Neuronal stem cell (in vitro differentiated cells): ENCODE data around the gene OSGEPL1.

Experiments
- DNase-seq: peaks from one replicate; pipeline ENCODE4 v3.0.0-alpha.2; 2013; ENCODE audit warnings: low spot score
- H2AFZ ChIP-seq: one replicate; pipeline ENCODE4 v1.6.1; 2013; ENCODE audit warnings: mild to moderate bottlenecking, low read length, inconsistent platforms
- H2AK5ac ChIP-seq: 2 replicates; pipeline ENCODE4 v1.6.1; 2013; ENCODE audit warnings: low read depth, mild to moderate bottlenecking, inconsistent platforms, low read length, moderate library complexity, mixed read lengths
- H2BK120ac ChIP-seq: 2 replicates; pipeline ENCODE4 v1.6.1; 2013; ENCODE audit warnings: low read depth, mild to moderate bottlenecking, inconsistent platforms, low read length, moderate library complexity, mixed read lengths
- H2BK12ac ChIP-seq: one replicate; pipeline ENCODE4 v1.6.1; 2013; ENCODE audit warnings: low read length, inconsistent platforms
- H2BK15ac ChIP-seq: 2 replicates; pipeline ENCODE4 v1.6.1; 2013; ENCODE audit warnings: mild to moderate bottlenecking, low read length, inconsistent platforms, mixed read lengths
- H2BK5ac ChIP-seq: one replicate; pipeline ENCODE4 v1.6.1; 2013; ENCODE audit warnings: inconsistent platforms, mild to moderate bottlenecking, low read length, moderate library complexity
- H3K14ac ChIP-seq: one replicate; pipeline ENCODE4 v1.6.1; 2013; ENCODE audit warnings: low read length, inconsistent platforms
- H3K18ac ChIP-seq: 2 replicates; pipeline ENCODE4 v1.6.1; 2013; ENCODE audit warnings: low read length, inconsistent platforms
- H3K23ac ChIP-seq: 2 replicates; pipeline ENCODE4 v1.6.1; 2013; ENCODE audit warnings: low read depth, mild to moderate bottlenecking, mixed read lengths, low read length, inconsistent platforms; ENCODE audit not compliant: poor library complexity
- H3K27ac ChIP-seq: replicated peaks from 3 replicates; pipeline ENCODE4 v1.5.1; 2013; ENCODE audit warnings: low read length, inconsistent platforms
- H3K27me3 ChIP-seq, 3 experiments: 2 replicates each; pipeline ENCODE4 v1.6.1; 2013; ENCODE audit warnings: low read length in 3 of 3, mild to moderate bottlenecking in 2 of 3, inconsistent platforms in 1 of 3, low read depth in 1 of 3, mixed read lengths in 1 of 3, moderate library complexity in 1 of 3; ENCODE audit not compliant: control insufficient read depth in 3 of 3, insufficient read depth in 3 of 3
- H3K36me3 ChIP-seq, 2 donors: replicated peaks in 1 of 2; 2 replicates each; pipeline ENCODE4 v1.6.1; 2013; ENCODE audit warnings: low read length in 2 of 2; ENCODE audit not compliant: control insufficient read depth in 2 of 2, insufficient read depth in 2 of 2
- H3K4ac ChIP-seq: 2 replicates; pipeline ENCODE4 v1.6.1; 2013; ENCODE audit warnings: inconsistent platforms, mild to moderate bottlenecking, low read length, moderate library complexity
- H3K4me1 ChIP-seq, 2 donors: 1 replicate in 1 of 2; 2 replicates in 1 of 2; pipeline ENCODE4 v1.6.1; 2013; ENCODE audit warnings: low read length in 2 of 2, low read depth in 1 of 2; ENCODE audit not compliant: control insufficient read depth in 2 of 2, insufficient read depth in 1 of 2
- H3K4me2 ChIP-seq: one replicate; pipeline ENCODE4 v1.6.1; 2013; ENCODE audit warnings: mild to moderate bottlenecking, low read length, inconsistent platforms; ENCODE audit not compliant: insufficient read depth, poor library complexity, severe bottlenecking
- H3K4me3 ChIP-seq, 2 donors: 2 replicates each; pipeline ENCODE4 v1.5.1; 2013; ENCODE audit warnings: low read length in 2 of 2, mild to moderate bottlenecking in 2 of 2, inconsistent platforms in 1 of 2, moderate library complexity in 1 of 2
- H3K79me1 ChIP-seq: one replicate; pipeline ENCODE4 v1.6.1; 2013; ENCODE audit warnings: low read depth, mild to moderate bottlenecking, inconsistent platforms, low read length, moderate library complexity
- H3K9ac ChIP-seq: one replicate; pipeline ENCODE4 v1.6.1; 2013; ENCODE audit warnings: mild to moderate bottlenecking, low read depth, low read length, inconsistent platforms; ENCODE audit not compliant: poor library complexity
- H3K9me3 ChIP-seq, 2 donors: replicated peaks in 1 of 2; 2 replicates each; pipeline versions ENCODE3 to v1.6.1; 2013; ENCODE audit warnings: low read length in 2 of 2, mild to moderate bottlenecking in 2 of 2, inconsistent platforms in 1 of 2, low read depth in 1 of 2, mixed read lengths in 1 of 2, moderate library complexity in 1 of 2; ENCODE audit not compliant: control insufficient read depth in 2 of 2, insufficient read depth in 1 of 2
- H4K8ac ChIP-seq: one replicate; pipeline ENCODE4 v1.6.1; 2013; ENCODE audit warnings: low read depth, mild to moderate bottlenecking, inconsistent platforms, low read length, moderate library complexity
- H4K91ac ChIP-seq: one replicate; pipeline ENCODE4 v1.6.1; 2013; ENCODE audit warnings: low read length, low read depth, mild to moderate bottlenecking, inconsistent platforms; ENCODE audit not compliant: poor library complexity
- WGBS, 2 donors: extraction: QIAGEN DNeasy Blood & Tissue Kit; methylation state at CpG; one replicate each; pipeline ENCODE4 v1.1.7; 2013; ENCODE audit warnings: missing lambda C conversion rate in 2 of 2, mixed read lengths in 1 of 2; ENCODE audit not compliant: insufficient read length in 2 of 2, insufficient replicate concordance in 1 of 2; ENCODE audit errors: extremely low coverage in 2 of 2; 5-methylcytosine and 5-hydroxymethylcytosine counted together

Gene OSGEPL1

DNA sequence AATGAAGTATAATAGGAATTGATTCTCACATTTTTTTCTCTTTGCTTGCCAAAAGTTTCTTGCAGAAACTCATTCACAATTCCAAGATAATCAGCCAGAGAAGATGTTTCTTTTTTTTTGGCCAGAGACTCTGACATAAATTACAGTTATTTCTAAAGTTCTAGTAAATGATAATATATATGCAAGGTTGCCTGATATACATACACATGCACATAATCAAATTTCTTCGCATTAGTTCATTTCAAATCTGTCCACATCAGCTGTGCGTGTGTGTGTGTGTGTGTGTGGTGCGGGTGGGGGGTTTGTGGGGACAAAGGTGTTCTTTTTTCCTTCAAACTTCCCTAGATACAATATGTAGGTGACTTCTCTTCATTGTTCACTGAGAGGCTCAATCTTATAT lies 33.2 kb downstream of the OSGEPL1 start:
- no peak overlapping the region for H4K8ac ChIP-seq
- no peak overlapping the region for H3K27ac ChIP-seq
- no peak overlapping the region for H3K14ac ChIP-seq
- no peak overlapping the region for H3K18ac ChIP-seq
- DNase-seq = no peak
- H2AFZ ChIP-seq = no peak overlapping the region
- no peaks in the 10 kb centered on the region for H3K79me1 ChIP-seq
- no peak overlapping the region for H3K9ac ChIP-seq
- H3K4me1 ChIP-seq = no peaks in the 10 kb centered on the region
- H4K91ac ChIP-seq = no peak overlapping the region
- H2AK5ac ChIP-seq = no peak overlapping the region
- H3K4me3 ChIP-seq = no peak overlapping the region
- H2BK12ac ChIP-seq = no peak overlapping the region
- H2BK5ac ChIP-seq = no peak overlapping the region
- no peak overlapping the region for H3K23ac ChIP-seq
- H3K4me2 ChIP-seq = no peak overlapping the region
- WGBS, 2 donors = no CpG with 5 or more reads among the region's 3 CpGs
- H3K27me3 ChIP-seq = no peaks in the 10 kb centered on the region
- no peaks in the 10 kb centered on the region for H3K36me3 ChIP-seq
- no peaks in the 10 kb centered on the region for H3K9me3 ChIP-seq
- no peak overlapping the region for H3K4ac ChIP-seq
- no peak overlapping the region for H2BK15ac ChIP-seq
- no peak overlapping the region for H2BK120ac ChIP-seq

DNA sequence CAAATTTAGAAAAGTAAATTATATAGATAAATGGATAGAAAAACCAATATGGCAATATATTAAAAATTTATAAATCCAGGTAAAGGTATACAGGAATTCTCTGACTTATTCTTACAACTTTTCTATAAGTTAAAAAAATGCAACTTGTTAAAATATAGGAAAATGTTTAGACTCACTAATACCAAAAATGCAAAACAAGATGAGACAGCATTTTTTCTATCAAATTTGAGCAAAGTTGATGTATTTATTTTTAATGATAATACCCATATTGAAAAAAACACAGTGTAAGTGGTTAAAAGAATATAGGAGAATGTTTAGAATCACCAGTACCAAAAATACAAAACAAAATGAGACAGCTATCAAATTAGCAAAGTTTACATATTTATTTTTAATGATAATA lies 35.7 kb downstream of the OSGEPL1 start:
- Histone ChIP-seq H2AK5ac (no peak overlapping the region), H3K4me3 (no peak overlapping the region), H3K4me1 (no peaks in the 10 kb centered on the region), H3K27ac (no peak overlapping the region), H3K4me2 (no peak overlapping the region), H2BK12ac (no peak overlapping the region), H3K23ac (no peak overlapping the region), H3K4ac (no peak overlapping the region), H3K79me1 (no peaks in the 10 kb centered on the region), H4K91ac (no peak overlapping the region), H2AFZ (no peak overlapping the region), H3K18ac (no peak overlapping the region), H3K9ac (no peak overlapping the region), H2BK5ac (no peak overlapping the region), H2BK15ac (no peak overlapping the region), H3K27me3 (no peaks in the 10 kb centered on the region), H3K9me3 (no peaks in the 10 kb centered on the region), H2BK120ac (no peak overlapping the region), H4K8ac (no peak overlapping the region), H3K36me3 (no peaks in the 10 kb centered on the region), H3K14ac (no peak overlapping the region)
- no peak for DNase-seq

DNA sequence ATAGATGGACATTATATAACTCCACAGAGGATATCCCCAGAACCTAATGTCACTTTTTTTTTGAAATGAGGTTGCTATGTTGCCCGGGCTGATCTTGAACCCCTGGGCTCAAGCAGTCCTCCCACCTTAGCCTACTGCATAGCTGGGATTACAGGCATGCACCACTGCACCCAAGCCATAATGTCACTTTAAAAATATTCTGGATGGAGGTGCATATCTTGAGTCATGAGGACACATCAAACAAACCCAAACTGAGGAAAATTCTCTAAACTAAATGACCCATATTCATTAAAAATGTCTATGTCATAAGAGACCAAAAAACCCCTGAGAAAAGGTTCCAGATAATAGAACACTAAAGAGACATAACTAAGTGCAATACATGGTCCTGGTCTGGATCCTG lies 36.3 kb downstream of the OSGEPL1 start:
- no CpG with 5 or more reads among the region's 1 CpG for WGBS, 2 donors
- H3K9me3 ChIP-seq = no peaks in the 10 kb centered on the region
- H2BK5ac ChIP-seq = no peak overlapping the region

DNA sequence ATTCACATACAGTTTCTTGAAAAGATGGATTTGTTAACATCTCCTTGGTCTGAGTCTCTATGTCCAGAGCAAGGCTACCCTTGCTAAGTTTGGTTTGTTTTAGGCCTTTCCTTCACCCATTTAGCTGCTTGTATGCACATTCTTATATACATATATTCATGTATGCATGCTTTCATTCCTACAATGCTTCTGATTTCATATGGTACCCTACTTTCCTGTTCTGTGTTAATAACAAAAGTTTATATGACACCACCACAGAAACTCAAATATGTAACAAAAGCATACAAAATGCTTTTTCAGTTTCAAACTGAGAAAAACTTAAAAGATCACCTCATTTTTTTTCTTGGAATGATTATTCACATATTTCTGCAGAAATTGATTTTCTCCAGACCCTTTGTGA lies 39.4 kb downstream of the OSGEPL1 start:
- Histone ChIP-seq H4K8ac (no peak overlapping the region), H3K36me3 (no peaks in the 10 kb centered on the region), H2BK15ac (no peak overlapping the region), H3K9ac (no peak overlapping the region), H3K27me3 (no peaks in the 10 kb centered on the region), H2BK12ac (no peak overlapping the region), H4K91ac (no peak overlapping the region), H3K4me1 (no peaks in the 10 kb centered on the region), H2BK5ac (no peak overlapping the region), H3K4me2 (no peak overlapping the region), H3K4ac (no peak overlapping the region), H3K27ac (no peak overlapping the region), H3K23ac (no peak overlapping the region), H3K18ac (no peak overlapping the region), H3K79me1 (no peaks in the 10 kb centered on the region), H3K4me3 (no peak overlapping the region), H2AK5ac (no peak overlapping the region), H3K14ac (no peak overlapping the region), H3K9me3 (no peaks in the 10 kb centered on the region), H2AFZ (no peak overlapping the region), H2BK120ac (no peak overlapping the region)
- DNase-seq = no peak

More for the DNA sequence above, 36.3 kb downstream of the OSGEPL1 start:
- H2AK5ac ChIP-seq = no peak overlapping the region
- H3K27ac ChIP-seq = no peak overlapping the region
- H2BK120ac ChIP-seq = no peak overlapping the region
- no peak overlapping the region for H3K4ac ChIP-seq
- no peak for DNase-seq
- no peak overlapping the region for H2AFZ ChIP-seq
- no peak overlapping the region for H3K23ac ChIP-seq
- no peak overlapping the region for H2BK15ac ChIP-seq
- H4K91ac ChIP-seq = no peak overlapping the region
- H3K4me1 ChIP-seq = no peaks in the 10 kb centered on the region
- H3K18ac ChIP-seq = no peak overlapping the region
- no peak overlapping the region for H2BK12ac ChIP-seq
- H4K8ac ChIP-seq = no peak overlapping the region
- H3K36me3 ChIP-seq = no peaks in the 10 kb centered on the region
- H3K4me3 ChIP-seq = no peak overlapping the region
- no peak overlapping the region for H3K14ac ChIP-seq
- no peak overlapping the region for H3K9ac ChIP-seq
- H3K27me3 ChIP-seq = no peaks in the 10 kb centered on the region
- H3K4me2 ChIP-seq = no peak overlapping the region
- H3K79me1 ChIP-seq = no peaks in the 10 kb centered on the region
